Measurements from ENCODE around the gene METTL25B. TPM values are rescaled to one million over a fixed set of nuclear protein-coding genes. Genes with fewer than 3 reads are reported as not detected.

METTL25B gene
- total and polyA plus RNA-seq, 10 of the 15 experiments (the other 5 are each of a cell fraction or from before 2014, with no cell fraction given), result 5.9 to 25.2 (median 13.5) TPM

GRCh38 chr1:156703741-156704140, 24.5 kb upstream of the METTL25B start:
- BruUV-seq (replicated peaks), result no TSS peak
- Histone ChIP-seq H4K20me1 (ENCODE audit: control insufficient read depth, insufficient read depth) (no peaks in the 10 kb centered on the region; the same call in 1 of the 2 replicates), H3K27ac (ENCODE audit: control insufficient read depth, insufficient read depth) (no peak overlapping the region), H3K27me3 (replicated peaks in 1 of 2; ENCODE audit: control insufficient read depth in 2 of 2, insufficient read depth in 2 of 2, low read length in 1 of 2) (peaks cover 10 to 15% of the 10 kb centered on the region in 2 experiments), H3K9ac (ENCODE audit: control insufficient read depth, insufficient read depth, low read length) (no peak overlapping the region), H3K79me2 (ENCODE audit: control insufficient read depth, insufficient read depth, low read length) (no peaks in the 10 kb centered on the region), H2AFZ (ENCODE audit: control insufficient read depth, low read depth, low read length) (no peak overlapping the region), H3K4me2 (ENCODE audit: control insufficient read depth, insufficient read depth) (no peak overlapping the region), H3K4me3 (no peak overlapping the region), H3K4me1 (ENCODE audit: control insufficient read depth, insufficient read depth, low read length) (peaks cover 6% of the 10 kb centered on the region), H3K9me3 (replicated peaks; ENCODE audit: control insufficient read depth, insufficient read depth, low read length) (no peaks in the 10 kb centered on the region), H3K36me3 (ENCODE audit: control insufficient read depth in 2 of 2, insufficient read depth in 2 of 2, low read length in 1 of 2) (no peaks in the 10 kb centered on the region)
- ATAC-seq (no peak), FAIRE-seq (no peak), DNase-seq (ENCODE audit: low read depth, low spot score) (no peak)
- ChIA-PET CTCF (interaction anchor here (1.4 to 9.5 kb wide), 4 partner anchors 9 to 43 kb away, joined by 3 to 157 read pairs (median 8); no protein-coding TSS in a partner anchor), RAD21 (ENCODE audit: unreplicated experiment) (interaction anchor here (1.4 to 1.7 kb wide), 2 partner anchors 14 to 22 kb away, joined by 3 to 5 read pairs; no protein-coding TSS in a partner anchor), POLR2A (interaction anchor here (0.5 to 0.6 kb wide), 2 partner anchors 10 to 122 kb away, joined by 3 to 4 read pairs; no protein-coding TSS in a partner anchor), SMC1A (ENCODE audit: uncharacterized antibody, unreplicated experiment) (interaction anchor here (1.0 to 1.1 kb wide), 3 partner anchors 14 to 18 kb away, joined by 3 to 6 read pairs (median 3); no protein-coding TSS in a partner anchor)
- in situ Hi-C loops (cut with MboI), result no loop called here
- TF ChIP-seq MYB (IDR thresholded peaks at IDR 0.05; ENCODE audit: borderline replicate concordance, low read depth, low read length), result no peak
- no peak for TF ChIP-seq CUX1 (IDR thresholded peaks at IDR 0.05; ENCODE audit: insufficient replicate concordance, low read depth, low read length)
- no peak for TF ChIP-seq PRDM15 (CRISPR knock-in tag; IDR thresholded peaks at IDR 0.05)
- no peak for TF ChIP-seq IKZF2 (IDR thresholded peaks at IDR 0.05)
- TF ChIP-seq EP300 (IDR thresholded peaks at IDR 0.05; ENCODE audit: borderline replicate concordance in 1 of 2, control insufficient read depth in 1 of 2, low read depth in 2 of 2, low read length in 2 of 2), result no peak
- no peak for TF ChIP-seq PAX5 (IDR thresholded peaks at IDR 0.05; ENCODE audit: borderline replicate concordance, low read depth, low read length)
- no peak for TF ChIP-seq BMI1 (IDR thresholded peaks at IDR 0.05; ENCODE audit: borderline replicate concordance)
- no peak for TF ChIP-seq JUND (IDR thresholded peaks at IDR 0.05; ENCODE audit: low read depth, low read length)
- 23% methylated on average over 4 of the region's 4 CpGs for WGBS (ENCODE audit: insufficient coverage, insufficient replicate concordance, low lambda C conversion rate, missing lambda C conversion rate)
- intact Hi-C loops (cut with micrococcal nuclease; ENCODE audit: unreplicated experiment), result no loop called here

Data from GM12878 (cell line).